HG03045 (cell line): ENCODE measurements around the gene ITGB8.
"Not testable (repeated sequence)": the region's sequence is repeated elsewhere in the genome, so short reads cannot be mapped to it uniquely, and the experiment has no call there.

Experiments used
- ATAC-seq: cut with Tn5 transposase; IDR thresholded peaks from one replicate; pipeline ENCODE4 v1.9.1; 2021; ENCODE audit warnings: mild to moderate bottlenecking, moderate library complexity; ENCODE audit not compliant: unreplicated experiment

Gene ITGB8

GRCh38 chr7:20330239-20330927, at the start of gene ITGB8:
ITGB8 (plus strand) TSS chr7:20330900; CDS start chr7:20331807, 907 bp downstream.
- ATAC-seq, result peak; percentile 65

- no peak for ATAC-seq
Measured at GRCh38 chr7:20282959-20283358, 47.7 kb upstream of the ITGB8 start.

GRCh38 chr7:20283385-20283784, 47.3 kb upstream of the ITGB8 start:
- peak; percentile 40 for ATAC-seq

- ATAC-seq, result peak; percentile 55
Measured at GRCh38 chr7:20284003-20284770, 46.5 kb upstream of the ITGB8 start.

GRCh38 chr7:20284771-20285143, 45.9 kb upstream of the ITGB8 start:
- ATAC-seq, result no peak

GRCh38 chr7:20287317-20287716, 43.4 kb upstream of the ITGB8 start:
- ATAC-seq, result no peak

- ATAC-seq, result no peak
Measured at GRCh38 chr7:20288036-20288435, 42.7 kb upstream of the ITGB8 start.

GRCh38 chr7:20290505-20291111, 40.1 kb upstream of the ITGB8 start:
- no peak for ATAC-seq

GRCh38 chr7:20293336-20293735, 37.4 kb upstream of the ITGB8 start:
- ATAC-seq, result no peak

- ATAC-seq, result no peak
Measured at GRCh38 chr7:20296444-20296843, 34.3 kb upstream of the ITGB8 start.

GRCh38 chr7:20296901-20297300, 33.8 kb upstream of the ITGB8 start:
- ATAC-seq, result no peak

GRCh38 chr7:20298486-20298901, 32.2 kb upstream of the ITGB8 start:
- no peak for ATAC-seq

GRCh38 chr7:20299145-20299544, 31.6 kb upstream of the ITGB8 start:
- ATAC-seq, result no peak

- peak; percentile 74 for ATAC-seq
Measured at GRCh38 chr7:20299647-20300312, 30.9 kb upstream of the ITGB8 start.

- no peak for ATAC-seq
Measured at GRCh38 chr7:20301311-20301939, 29.3 kb upstream of the ITGB8 start.

- not testable (repeated sequence) for ATAC-seq
Measured at GRCh38 chr7:20302300-20302699, 28.4 kb upstream of the ITGB8 start.

- no peak for ATAC-seq
Measured at GRCh38 chr7:20302891-20303290, 27.8 kb upstream of the ITGB8 start.

GRCh38 chr7:20304366-20304765, 26.3 kb upstream of the ITGB8 start:
- no peak for ATAC-seq

- no peak for ATAC-seq
Measured at GRCh38 chr7:20305726-20306125, 25.0 kb upstream of the ITGB8 start.

- ATAC-seq, result no peak
Measured at GRCh38 chr7:20306180-20306946, 24.3 kb upstream of the ITGB8 start.
